Right lobe of liver (tissue), 6 donors: ENCODE data around the gene MINDY3. TPM values are rescaled to one million over a fixed set of nuclear protein-coding genes. Genes with fewer than 3 reads are reported as not detected.
"Not testable (repeated sequence)": the region's sequence is repeated elsewhere in the genome, so short reads cannot be mapped to it uniquely, and the experiment has no call there.

ENCODE experiments used
- ATAC-seq, 4 donors: fragments of 200-7000 bp; cut with Tn5 transposase; one replicate each; pipeline ENCODE4 v1.9.1; 2020; ENCODE audit warnings: mild to moderate bottlenecking in 4 of 4, moderate library complexity in 4 of 4
- DNase-seq, 3 donors: peaks; one replicate each; pipeline ENCODE4 v3.0.0-alpha.2; 2020
- H3K27ac ChIP-seq, 3 donors: fragments of 200-600 bp; one replicate each; pipeline ENCODE4 v1.8.0; 2022
- H3K27me3 ChIP-seq, 2 donors: fragments of 200-600 bp; one replicate each; pipeline ENCODE4 v1.8.0; 2022
- H3K36me3 ChIP-seq, 4 donors: fragments of 200-600 bp; sonication (generic) in 1 of 4; one replicate each; pipeline versions ENCODE4 v1.5.1 to v1.8.0; 2017 to 2022; ENCODE audit warnings: control low read depth in 1 of 4
- H3K4me1 ChIP-seq, 4 donors: fragments of 200-600 bp; sonication (generic) in 1 of 4; one replicate each; pipeline versions ENCODE4 v1.5.1 to v1.8.0; 2017 to 2022; ENCODE audit warnings: control low read depth in 1 of 4
- H3K4me3 ChIP-seq, 3 donors: fragments of 200-600 bp; one replicate each; pipeline ENCODE4 v1.8.0; 2022
- H3K9me3 ChIP-seq, 4 donors: fragments of 200-600 bp; sonication (generic) in 1 of 4; one replicate each; pipeline versions ENCODE4 v1.5.1 to v1.8.0; 2017 to 2022; ENCODE audit warnings: control low read depth in 1 of 4
- POLR2A ChIP-seq: fragments of 450-650 bp; IDR thresholded peaks from one replicate; pipeline ENCODE4 v1.6.1; 2017; ENCODE audit warnings: antibody characterized with exemption, mild to moderate bottlenecking
- WGBS: methylation state at CpG from one replicate; pipeline ENCODE4 v1.1.6; 2018; ENCODE audit warnings: low coverage, low lambda C conversion rate; ENCODE audit not compliant: insufficient coverage; ENCODE audit errors: missing lambda C conversion rate; 5-methylcytosine and 5-hydroxymethylcytosine counted together
- intact Hi-C, 2 donors: fragments of 100-400 bp; cut with DNase I; formaldehyde crosslinking; loops; one replicate each; pipeline versions ENCODE4 v1.11.2 to v1.14.1; 2022
- total RNA-seq, 6 experiments: library from RNA; depleted of rRNA in 2 of 6; stranded (reverse); fragments of >200 nt in 2 of 6; fragmentation: NEBNext Ultra II Directional in 3 of 6; extraction: Animal tissue kit (Norgen Biotek cat#: 25700) in 3 of 6; gene quantifications; one replicate each; pipeline versions ENCODE4 v1.1.0 to v1.2.4, GENCODE V29; 2016 to 2023
- TF ChIP-seq, protein P1 (sequence below), 4 donors: fragments of 200-600 bp in 3 of 4; fragments of 450-650 bp in 1 of 4; IDR thresholded peaks; one replicate each; pipeline versions ENCODE4 v1.5.1 to v1.8.0; 2016 to 2022; ENCODE audit warnings: antibody characterized with exemption in 4 of 4, mild to moderate bottlenecking in 2 of 4
- donor health status: DM: no; HTN: yes; CAD: no.
- donor health status: DM: no; HTN: no; CAD: no.
- donor health status: DM: no; HTN: no; CAD: no.
- donor health status: DM: no; HTN: yes; CAD: no.
- donor health status: DM: no; HTN: yes; CAD: no.

The MINDY3 gene
- total RNA-seq, 6 experiments from 2014 or later = 11.6 to 15.5 (median 12.4) TPM

DNA sequence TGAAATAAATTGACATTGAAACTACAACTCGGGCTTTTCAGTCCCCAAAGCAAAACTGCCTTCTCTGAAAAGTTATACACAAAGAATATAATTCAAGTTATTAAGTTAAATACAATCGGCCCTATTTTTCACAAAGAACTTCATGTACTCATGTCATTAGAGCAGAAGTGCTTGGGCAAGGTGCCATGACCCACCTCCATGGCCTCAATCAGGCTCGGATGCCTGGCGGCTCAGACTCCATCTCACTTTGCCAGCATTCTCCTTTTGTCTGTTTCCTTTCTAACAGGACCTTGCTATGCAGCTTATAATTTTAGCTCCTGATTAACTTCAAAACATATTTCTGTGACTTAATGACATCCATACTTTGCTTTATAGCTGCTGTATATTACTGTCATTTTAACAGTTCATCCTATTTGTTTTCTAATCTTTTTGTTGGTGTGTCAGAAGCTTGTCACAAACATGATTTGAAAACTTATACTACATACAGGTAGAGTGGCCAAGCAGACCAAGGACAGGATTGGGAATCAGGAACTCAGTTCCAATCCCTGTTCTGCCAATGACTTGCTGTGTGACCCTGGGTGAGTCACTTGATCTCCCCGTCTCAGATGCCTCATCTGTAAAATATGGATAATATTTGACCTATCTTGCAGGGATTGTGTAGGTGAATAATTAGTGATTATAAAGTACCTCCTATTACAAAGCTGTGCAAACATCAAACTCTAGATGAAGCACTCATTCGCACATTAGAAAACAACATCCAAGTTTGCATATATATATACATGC is 79.8 kb downstream of the MINDY3 start:
- peaks cover 0 to 15% (median 0%) of the 10 kb centered on the region in 4 donors for H3K4me1 ChIP-seq
- H3K27ac ChIP-seq = no peak overlapping the region
- peaks cover 0 to 27% (median 11%) of the 10 kb centered on the region in 4 donors for H3K36me3 ChIP-seq
- ATAC-seq (no peak), DNase-seq (no peak)
- H3K9me3 ChIP-seq = no peaks in the 10 kb centered on the region
- TF ChIP-seq, protein P1, sequence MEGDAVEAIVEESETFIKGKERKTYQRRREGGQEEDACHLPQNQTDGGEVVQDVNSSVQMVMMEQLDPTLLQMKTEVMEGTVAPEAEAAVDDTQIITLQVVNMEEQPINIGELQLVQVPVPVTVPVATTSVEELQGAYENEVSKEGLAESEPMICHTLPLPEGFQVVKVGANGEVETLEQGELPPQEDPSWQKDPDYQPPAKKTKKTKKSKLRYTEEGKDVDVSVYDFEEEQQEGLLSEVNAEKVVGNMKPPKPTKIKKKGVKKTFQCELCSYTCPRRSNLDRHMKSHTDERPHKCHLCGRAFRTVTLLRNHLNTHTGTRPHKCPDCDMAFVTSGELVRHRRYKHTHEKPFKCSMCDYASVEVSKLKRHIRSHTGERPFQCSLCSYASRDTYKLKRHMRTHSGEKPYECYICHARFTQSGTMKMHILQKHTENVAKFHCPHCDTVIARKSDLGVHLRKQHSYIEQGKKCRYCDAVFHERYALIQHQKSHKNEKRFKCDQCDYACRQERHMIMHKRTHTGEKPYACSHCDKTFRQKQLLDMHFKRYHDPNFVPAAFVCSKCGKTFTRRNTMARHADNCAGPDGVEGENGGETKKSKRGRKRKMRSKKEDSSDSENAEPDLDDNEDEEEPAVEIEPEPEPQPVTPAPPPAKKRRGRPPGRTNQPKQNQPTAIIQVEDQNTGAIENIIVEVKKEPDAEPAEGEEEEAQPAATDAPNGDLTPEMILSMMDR (IDR thresholded peaks at IDR 0.05) = no peak
- TF ChIP-seq POLR2A = no peak
- 77% methylated on average over 6 of the region's 6 CpGs for WGBS
- no peaks in the 10 kb centered on the region for H3K27me3 ChIP-seq
- intact Hi-C loops = no loop called here
- no peak overlapping the region for H3K4me3 ChIP-seq

DNA sequence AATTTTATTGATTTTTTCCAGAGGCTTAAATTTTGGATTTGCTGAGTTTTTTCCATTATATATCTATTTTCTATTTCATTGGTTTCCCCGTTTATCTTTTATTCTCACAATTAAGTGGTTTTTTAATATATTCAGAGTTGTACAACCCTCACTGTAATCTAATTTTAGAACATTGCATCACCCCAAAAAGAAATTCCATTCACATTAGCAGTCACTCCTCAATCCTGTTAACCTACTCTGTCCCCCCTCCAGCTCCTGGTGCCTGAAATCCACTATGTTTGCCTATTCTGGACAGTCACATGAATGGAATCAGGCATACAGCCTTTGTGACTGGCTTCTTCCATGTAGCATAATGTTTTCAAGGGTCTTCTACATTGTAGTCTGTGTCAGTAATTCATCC is 84.8 kb downstream of the MINDY3 start:
- Histone ChIP-seq H3K27me3 (no peaks in the 10 kb centered on the region), H3K36me3 (peaks cover 0 to 20% (median 6%) of the 10 kb centered on the region in 4 donors), H3K27ac (no peak overlapping the region), H3K9me3 (no peaks in the 10 kb centered on the region), H3K4me1 (no peaks in the 10 kb centered on the region), H3K4me3 (no peak overlapping the region)
- ATAC-seq (no peak), DNase-seq (no peak)
- WGBS = 82% methylated on average over 1 of the region's 1 CpG
- intact Hi-C loops = no loop called here
- TF ChIP-seq, protein P1 (IDR thresholded peaks at IDR 0.05) = no peak
- no peak for TF ChIP-seq POLR2A

DNA sequence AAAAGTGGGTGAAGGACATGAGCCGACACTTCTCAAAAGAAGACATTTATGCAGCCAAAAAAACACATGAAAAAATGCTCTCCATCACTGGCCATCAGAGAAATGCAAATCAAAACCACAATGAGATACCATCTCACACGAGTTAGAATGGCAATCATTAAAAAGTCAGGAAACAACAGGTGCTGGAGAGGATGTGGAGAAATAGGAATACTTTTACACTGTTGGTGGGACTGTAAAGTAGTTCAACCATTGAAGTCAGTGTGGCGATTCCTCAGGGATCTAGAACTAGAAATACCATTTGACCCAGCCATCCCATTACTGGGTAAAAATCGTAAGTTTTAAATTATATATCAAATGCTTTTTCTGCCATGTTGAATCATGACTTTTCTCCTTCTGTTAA is 85.8 kb downstream of the MINDY3 start:
- WGBS = 82% methylated on average over 3 of the region's 4 CpGs
- H3K9me3 ChIP-seq, intact Hi-C loops, H3K4me3 ChIP-seq, ATAC-seq, H3K27me3 ChIP-seq, H3K4me1 ChIP-seq, DNase-seq, H3K27ac ChIP-seq: not testable (repeated sequence)
- peaks cover 0 to 18% (median 4%) of the 10 kb centered on the region in 4 donors for H3K36me3 ChIP-seq

DNA sequence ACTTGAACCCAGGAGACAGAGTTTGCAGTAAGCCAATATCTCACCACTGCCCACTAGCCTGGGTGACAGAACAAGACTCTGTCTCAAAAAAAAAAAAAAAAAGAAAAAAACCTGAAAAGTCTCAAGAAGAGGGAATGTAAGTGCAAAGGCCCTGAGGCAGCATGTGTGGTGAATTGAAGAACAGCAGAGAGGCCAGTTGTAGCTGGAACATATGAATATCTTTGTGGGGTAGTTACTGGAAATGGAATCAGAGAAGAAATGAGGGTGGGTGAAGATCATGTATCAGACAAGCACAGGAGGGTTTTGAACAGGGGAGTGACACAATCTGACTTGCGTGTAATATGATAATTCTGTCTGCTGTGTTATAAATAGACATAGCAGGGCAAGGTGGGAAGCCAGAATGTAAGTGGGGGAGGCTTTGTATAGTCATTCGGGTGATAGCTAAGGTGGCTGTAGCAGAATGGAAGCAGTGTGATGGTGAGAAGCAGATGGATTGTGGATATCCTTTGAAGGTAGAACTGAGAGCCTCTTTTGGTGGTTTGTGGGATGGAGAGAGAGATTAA is 95.3 kb downstream of the MINDY3 start:
- DNase-seq (no peak), ATAC-seq (no peak)
- no peaks in the 10 kb centered on the region for H3K27me3 ChIP-seq
- no peak overlapping the region for H3K4me3 ChIP-seq
- no peak overlapping the region for H3K27ac ChIP-seq
- no peaks in the 10 kb centered on the region for H3K36me3 ChIP-seq
- H3K9me3 ChIP-seq = no peaks in the 10 kb centered on the region
- 77% methylated on average over 2 of the region's 2 CpGs for WGBS
- H3K4me1 ChIP-seq = no peaks in the 10 kb centered on the region
- intact Hi-C loops = no loop called here
- TF ChIP-seq, protein P1 (IDR thresholded peaks at IDR 0.05) = no peak
- TF ChIP-seq POLR2A = no peak

DNA sequence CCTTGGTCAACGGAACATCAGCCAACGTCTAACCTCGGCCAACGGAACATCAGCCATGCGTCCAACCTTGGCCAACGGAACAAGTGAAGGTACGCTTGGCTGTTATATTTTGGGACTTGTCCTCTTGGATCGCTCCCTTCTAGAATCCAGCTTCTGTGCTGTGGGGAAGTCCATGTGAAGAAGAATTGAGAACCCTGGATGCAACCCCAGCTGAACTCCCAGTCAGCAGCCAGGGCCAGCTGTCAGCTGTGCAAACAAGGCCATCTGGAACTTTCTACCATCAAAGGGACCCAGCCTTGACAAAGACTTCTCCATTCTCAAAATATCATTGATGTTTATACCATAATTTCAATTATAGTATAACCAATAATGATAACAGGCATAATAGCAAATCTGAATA is 97.3 kb downstream of the MINDY3 start:
- H3K4me3 ChIP-seq = no peak overlapping the region
- intact Hi-C loops = no loop called here
- 79% methylated on average over 3 of the region's 8 CpGs for WGBS
- H3K9me3 ChIP-seq = no peaks in the 10 kb centered on the region
- no peak overlapping the region for H3K27ac ChIP-seq
- ATAC-seq = no peak
- H3K4me1 ChIP-seq = no peaks in the 10 kb centered on the region
- DNase-seq = no peak
- H3K27me3 ChIP-seq = no peaks in the 10 kb centered on the region
- TF ChIP-seq POLR2A = no peak
- TF ChIP-seq, protein P1 (IDR thresholded peaks at IDR 0.05) = no peak
- no peaks in the 10 kb centered on the region for H3K36me3 ChIP-seq

DNA sequence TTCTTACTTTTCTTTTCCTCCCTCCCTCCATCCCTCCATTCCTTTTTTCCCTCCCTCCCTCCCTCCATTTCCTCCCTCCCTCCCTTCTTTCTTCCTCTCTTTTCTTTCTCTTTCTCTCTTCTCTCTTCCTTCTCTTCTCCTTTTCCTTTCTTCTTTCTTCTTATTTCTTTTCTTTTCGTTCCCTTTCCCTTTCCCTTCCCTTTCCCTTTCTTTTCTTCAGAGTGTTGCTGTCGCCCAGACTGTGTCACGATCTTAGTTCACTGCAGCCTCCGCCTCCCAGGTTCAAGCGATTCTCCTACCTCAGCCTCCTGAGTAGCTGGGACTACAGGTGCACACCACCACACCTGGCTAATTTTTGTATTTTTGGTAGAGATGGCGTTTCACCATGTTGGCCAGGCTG is 98.1 kb downstream of the MINDY3 start:
- H3K27ac ChIP-seq, H3K9me3 ChIP-seq, H3K4me1 ChIP-seq, intact Hi-C loops, H3K36me3 ChIP-seq, H3K27me3 ChIP-seq, DNase-seq, H3K4me3 ChIP-seq, ATAC-seq: not testable (repeated sequence)
- 82% methylated on average over 3 of the region's 6 CpGs for WGBS

DNA sequence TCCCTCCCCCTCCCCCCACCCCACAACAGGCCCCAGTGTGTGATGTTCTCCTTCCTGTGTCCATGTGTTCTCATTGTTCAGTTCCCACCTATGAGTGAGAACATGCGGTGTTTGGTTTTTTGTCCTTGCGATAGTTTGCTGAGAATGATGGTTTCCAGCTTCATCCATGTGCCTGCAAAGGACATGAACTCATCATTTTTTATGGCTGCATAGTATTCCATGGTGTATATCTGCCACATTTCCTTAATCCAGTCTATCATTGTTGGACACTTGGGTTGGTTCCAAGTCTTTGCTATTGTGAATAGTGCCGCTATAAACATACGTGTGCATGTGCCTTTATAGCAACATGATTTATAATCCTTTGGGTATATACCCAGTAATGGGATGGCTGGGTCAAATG is 99.1 kb downstream of the MINDY3 start:
- 80% methylated on average over 2 of the region's 4 CpGs for WGBS
- intact Hi-C loops, H3K4me1 ChIP-seq: not testable (repeated sequence)

More for the DNA sequence above, 99.1 kb downstream of the MINDY3 start:
- not testable (repeated sequence) for DNase-seq, H3K27ac ChIP-seq, H3K36me3 ChIP-seq, H3K9me3 ChIP-seq, ATAC-seq, H3K27me3 ChIP-seq, H3K4me3 ChIP-seq
